Esophagus muscularis mucosa (tissue), 4 donors: ENCODE results near the gene LRRK1. TPM values are rescaled to one million over a fixed set of nuclear protein-coding genes. Genes with fewer than 3 reads are reported as not detected.
A peak's percentile ranks its signal among the peaks of the same experiment; 100 is the strongest.

Experiments
- DNase-seq: peaks from one replicate; pipeline ENCODE4 v3.0.0-alpha.2; 2017; ENCODE audit errors: extremely low spot score
- H3K27ac ChIP-seq, 4 donors: fragments of 200-600 bp; sonication (generic); replicated peaks in 1 of 4; 1 replicate in 3 of 4; 2 replicates in 1 of 4; pipeline ENCODE4 v1.5.1; 2016 to 2019; ENCODE audit warnings: mild to moderate bottlenecking in 1 of 4
- H3K27me3 ChIP-seq, 4 donors: fragments of 200-600 bp; sonication (generic); one replicate each; pipeline versions ENCODE4 v1.5.1 to v1.6.0; 2016 to 2019
- H3K36me3 ChIP-seq, 4 donors: fragments of 200-600 bp; sonication (generic); one replicate each; pipeline ENCODE4 v1.5.1; 2016 to 2019
- H3K4me1 ChIP-seq, 4 donors: fragments of 200-600 bp; sonication (generic); one replicate each; pipeline ENCODE4 v1.5.1; 2016 to 2019
- H3K4me3 ChIP-seq, 4 donors: fragments of 200-600 bp; sonication (generic); 1 replicate in 2 of 4; 2 replicates in 2 of 4; pipeline ENCODE4 v1.5.1; 2016 to 2019; ENCODE audit warnings: mild to moderate bottlenecking in 4 of 4, moderate library complexity in 1 of 4
- H3K9me3 ChIP-seq, 4 donors: fragments of 200-600 bp; sonication (generic); 1 replicate in 3 of 4; 2 replicates in 1 of 4; pipeline ENCODE4 v1.5.1; 2016 to 2019
- EP300 ChIP-seq: sonication (generic); formaldehyde crosslinking; IDR thresholded peaks from one replicate; pipeline ENCODE4 v1.6.1; 2017; ENCODE audit warnings: antibody characterized with exemption
- POLR2A ChIP-seq: fragments of 450-650 bp; IDR thresholded peaks from one replicate; pipeline ENCODE4 v1.6.1; 2017; ENCODE audit warnings: antibody characterized with exemption, moderate library complexity, mild to moderate bottlenecking, low read depth
- POLR2AphosphoS5 ChIP-seq, 2 donors: sonication (generic); formaldehyde crosslinking; IDR thresholded peaks; one replicate each; pipeline ENCODE4 v1.6.1; 2017; ENCODE audit warnings: antibody characterized with exemption in 2 of 2
- WGBS: methylation state at CpG from one replicate; pipeline ENCODE4 v1.1.5; 2018; 5-methylcytosine and 5-hydroxymethylcytosine counted together
- intact Hi-C: fragments of 100-400 bp; cut with DNase I; formaldehyde crosslinking; loops from one replicate; pipeline ENCODE4 v1.15.1; 2023
- total RNA-seq, 4 donors: library from RNA; depleted of rRNA; stranded (reverse); fragments of >200 nt; gene quantifications; one replicate each; pipeline versions ENCODE4 v1.1.0 to v1.2.1, GENCODE V29; 2016
- TF ChIP-seq, protein P1 (sequence below), 3 experiments: fragments of 200-600 bp in 2 of 3; fragments of 450-650 bp in 1 of 3; sonication (generic) in 2 of 3; IDR thresholded peaks; one replicate each; pipeline ENCODE4 v1.5.1; 2017 to 2019; ENCODE audit warnings: antibody characterized with exemption in 3 of 3, mild to moderate bottlenecking in 2 of 3, moderate library complexity in 1 of 3

Gene LRRK1
- total RNA-seq, 4 donors from 2014 or later, result 11.3 to 18.0 (median 15.4) TPM

DNA sequence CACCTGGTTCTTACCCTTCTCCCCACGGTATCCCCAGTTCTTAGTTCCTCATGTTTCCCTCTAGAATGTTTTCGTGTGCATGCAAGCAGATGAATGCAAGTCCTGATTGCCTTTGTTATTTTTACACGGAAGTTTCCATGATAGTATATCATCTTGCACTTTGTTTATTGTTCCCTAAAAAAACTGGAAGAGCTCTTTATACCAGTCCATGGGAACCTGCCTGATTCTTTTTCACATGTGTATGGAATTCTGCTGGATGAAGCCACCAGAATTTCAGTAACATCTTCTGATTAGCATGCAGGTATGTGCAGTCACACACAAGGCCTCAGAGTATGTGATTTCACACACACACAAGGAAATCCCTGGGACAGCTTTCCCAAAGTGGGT is 16.0 kb upstream of the LRRK1 start:
- WGBS, result 52% methylated on average over 3 of the region's 3 CpGs
- H3K27me3 ChIP-seq, result no peaks in the 10 kb centered on the region
- no peak overlapping the region for H3K4me3 ChIP-seq
- no peak for TF ChIP-seq POLR2AphosphoS5 (IDR thresholded peaks at IDR 0.05)
- TF ChIP-seq EP300, result no peak
- no peak for TF ChIP-seq POLR2A
- TF ChIP-seq, protein P1, sequence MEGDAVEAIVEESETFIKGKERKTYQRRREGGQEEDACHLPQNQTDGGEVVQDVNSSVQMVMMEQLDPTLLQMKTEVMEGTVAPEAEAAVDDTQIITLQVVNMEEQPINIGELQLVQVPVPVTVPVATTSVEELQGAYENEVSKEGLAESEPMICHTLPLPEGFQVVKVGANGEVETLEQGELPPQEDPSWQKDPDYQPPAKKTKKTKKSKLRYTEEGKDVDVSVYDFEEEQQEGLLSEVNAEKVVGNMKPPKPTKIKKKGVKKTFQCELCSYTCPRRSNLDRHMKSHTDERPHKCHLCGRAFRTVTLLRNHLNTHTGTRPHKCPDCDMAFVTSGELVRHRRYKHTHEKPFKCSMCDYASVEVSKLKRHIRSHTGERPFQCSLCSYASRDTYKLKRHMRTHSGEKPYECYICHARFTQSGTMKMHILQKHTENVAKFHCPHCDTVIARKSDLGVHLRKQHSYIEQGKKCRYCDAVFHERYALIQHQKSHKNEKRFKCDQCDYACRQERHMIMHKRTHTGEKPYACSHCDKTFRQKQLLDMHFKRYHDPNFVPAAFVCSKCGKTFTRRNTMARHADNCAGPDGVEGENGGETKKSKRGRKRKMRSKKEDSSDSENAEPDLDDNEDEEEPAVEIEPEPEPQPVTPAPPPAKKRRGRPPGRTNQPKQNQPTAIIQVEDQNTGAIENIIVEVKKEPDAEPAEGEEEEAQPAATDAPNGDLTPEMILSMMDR (IDR thresholded peaks at IDR 0.05), result no peak
- intact Hi-C loops, result no loop called here
- peaks cover 15 to 39% (median 36%) of the 10 kb centered on the region in 4 donors for H3K4me1 ChIP-seq
- no peak for DNase-seq
- peak overlapping the region; percentile 65 to 83 (median 78) for H3K27ac ChIP-seq
- H3K9me3 ChIP-seq, result no peaks in the 10 kb centered on the region
- peaks cover 0 to 15% (median 0%) of the 10 kb centered on the region in 4 donors for H3K36me3 ChIP-seq

DNA sequence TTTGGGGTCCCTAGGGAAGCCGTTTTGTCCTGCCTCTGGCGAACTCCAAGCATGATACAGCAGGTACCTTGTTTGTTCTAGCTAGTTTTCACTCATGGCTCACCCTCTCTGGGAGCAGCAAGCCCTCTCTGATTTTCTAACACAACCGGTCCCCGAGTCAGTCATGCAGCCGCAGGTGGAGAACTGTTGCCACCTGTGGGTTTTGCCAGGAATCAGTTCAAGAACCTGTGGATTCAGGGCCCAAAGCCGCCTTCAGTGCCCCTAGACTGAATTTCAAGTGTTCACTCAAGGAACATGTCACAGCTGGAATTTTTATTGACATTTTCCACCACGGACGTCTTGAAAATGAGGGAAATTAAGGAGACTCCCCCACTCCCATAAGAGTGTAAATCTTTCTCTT is 13.3 kb upstream of the LRRK1 start:
- Histone ChIP-seq H3K4me3 (no peak overlapping the region), H3K9me3 (no peaks in the 10 kb centered on the region), H3K27me3 (peaks cover 0 to 8% (median 0%) of the 10 kb centered on the region in 4 donors), H3K27ac (no peak overlapping the region), H3K36me3 (peaks cover 0 to 13% (median 2%) of the 10 kb centered on the region in 4 donors), H3K4me1 (peaks cover 10 to 27% (median 22%) of the 10 kb centered on the region in 4 donors)
- WGBS, result 89% methylated on average over 8 of the region's 8 CpGs
- TF ChIP-seq, protein P1 (IDR thresholded peaks at IDR 0.05), result no peak
- no peak for TF ChIP-seq EP300
- no peak for TF ChIP-seq POLR2AphosphoS5 (IDR thresholded peaks at IDR 0.05)
- TF ChIP-seq POLR2A, result no peak
- intact Hi-C loops, result no loop called here
- DNase-seq, result no peak

DNA sequence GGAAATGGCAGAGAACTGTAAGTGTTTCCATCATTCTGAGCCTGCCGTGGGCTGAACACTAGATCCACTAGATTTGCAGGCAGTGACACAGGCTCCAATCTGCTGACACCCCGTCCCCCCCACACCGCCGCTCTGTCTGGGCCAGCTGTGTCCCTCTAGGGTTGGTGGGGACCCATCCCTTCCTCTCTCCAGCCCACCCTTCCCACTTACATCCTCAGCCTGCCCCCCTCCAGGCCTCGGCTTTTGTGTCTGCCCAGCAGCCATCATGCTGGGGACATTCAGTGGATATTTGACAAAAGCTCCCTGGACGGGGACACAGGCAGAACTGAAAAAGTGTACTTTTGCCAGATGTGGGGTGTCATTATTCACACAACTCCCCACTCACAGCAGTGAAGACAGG is 10.7 kb upstream of the LRRK1 start:
- TF ChIP-seq EP300, result no peak
- no peak for TF ChIP-seq POLR2AphosphoS5 (IDR thresholded peaks at IDR 0.05)
- TF ChIP-seq, protein P1 (IDR thresholded peaks at IDR 0.05), result no peak
- no peak for TF ChIP-seq POLR2A
- peaks cover 0 to 13% (median 2%) of the 10 kb centered on the region in 4 donors for H3K36me3 ChIP-seq
- H3K27me3 ChIP-seq, result peaks cover 0 to 17% (median 0%) of the 10 kb centered on the region in 4 donors
- DNase-seq, result no peak
- H3K27ac ChIP-seq, result no peak overlapping the region
- WGBS, result 83% methylated on average over 6 of the region's 6 CpGs
- intact Hi-C loops, result no loop called here
- H3K4me3 ChIP-seq, result no peak overlapping the region
- no peaks in the 10 kb centered on the region for H3K9me3 ChIP-seq
- H3K4me1 ChIP-seq, result peaks cover 0 to under 1% (median 0%) of the 10 kb centered on the region in 4 donors

DNA sequence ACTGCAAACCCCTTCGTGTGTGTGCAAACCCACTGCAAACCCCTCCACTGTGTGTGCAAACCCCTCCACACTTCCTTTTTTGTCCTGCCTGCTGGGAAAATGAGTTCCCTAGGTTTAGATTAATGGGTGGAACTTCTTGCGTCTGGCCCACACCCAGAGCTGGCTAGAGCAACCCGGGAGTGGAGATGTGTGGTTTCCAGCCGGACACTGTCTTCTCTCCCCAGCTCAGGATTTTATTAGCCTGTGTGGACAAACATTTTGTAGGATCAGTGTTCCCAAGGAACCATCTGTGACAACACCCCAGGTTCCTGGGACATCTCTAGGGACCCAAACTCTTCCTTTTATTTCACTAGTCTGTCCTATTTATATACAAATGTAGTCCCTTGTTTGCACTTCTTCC is 9.6 kb upstream of the LRRK1 start:
- peaks cover 0 to 7% (median 0%) of the 10 kb centered on the region in 4 donors for H3K4me1 ChIP-seq
- H3K9me3 ChIP-seq, result no peaks in the 10 kb centered on the region
- H3K4me3 ChIP-seq, result no peak overlapping the region
- intact Hi-C loops, result no loop called here
- DNase-seq, result no peak
- TF ChIP-seq POLR2A, result no peak
- TF ChIP-seq EP300, result no peak
- no peak for TF ChIP-seq POLR2AphosphoS5 (IDR thresholded peaks at IDR 0.05)
- TF ChIP-seq, protein P1 (IDR thresholded peaks at IDR 0.05), result no peak
- no peak overlapping the region for H3K27ac ChIP-seq
- peaks cover 0 to 25% (median 0%) of the 10 kb centered on the region in 4 donors for H3K27me3 ChIP-seq
- H3K36me3 ChIP-seq, result peaks cover 0 to 20% (median 2%) of the 10 kb centered on the region in 4 donors
- 55% methylated on average over 4 of the region's 4 CpGs for WGBS
